ENCODE data around the gene GAS6. TPM values are rescaled to one million over a fixed set of nuclear protein-coding genes. Genes with fewer than 3 reads are reported as not detected.
"Not testable (repeated sequence)": the region's sequence is repeated elsewhere in the genome, so short reads cannot be mapped to it uniquely, and the experiment has no call there.

The GAS6 gene
- total RNA-seq, 2 donors from 2014 or later, result 206 to 254 TPM

DNA sequence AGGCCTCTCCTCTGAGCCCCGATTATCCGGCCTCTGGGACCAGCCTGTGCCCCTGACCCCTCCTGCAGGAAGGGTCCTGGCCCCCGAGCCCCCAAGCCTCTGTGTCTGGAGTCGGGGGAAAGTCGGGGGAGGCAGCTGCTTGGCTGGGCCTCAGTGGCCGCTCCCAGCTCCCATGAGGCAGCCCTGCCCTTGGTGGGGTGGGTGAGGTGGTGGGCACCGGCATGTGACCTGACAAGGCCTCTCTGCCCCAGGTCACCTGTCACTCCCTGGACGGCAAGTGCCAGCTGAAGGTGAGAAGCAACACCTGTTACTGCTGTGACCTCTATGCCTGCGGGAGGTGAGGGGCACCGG, 63.3 kb downstream of the GAS6 start:
- Histone ChIP-seq H3K4me1 (peaks cover 0 to 15% of the 10 kb centered on the region in 2 donors), H3K36me3 (no peaks in the 10 kb centered on the region), H3K27me3 (no peaks in the 10 kb centered on the region), H3K27ac (no peak overlapping the region), H3K4me3 (no peak overlapping the region), H3K9me3 (no peaks in the 10 kb centered on the region)
- no peak for DNase-seq (ENCODE audit: low spot score)
- TF ChIP-seq, protein P1, sequence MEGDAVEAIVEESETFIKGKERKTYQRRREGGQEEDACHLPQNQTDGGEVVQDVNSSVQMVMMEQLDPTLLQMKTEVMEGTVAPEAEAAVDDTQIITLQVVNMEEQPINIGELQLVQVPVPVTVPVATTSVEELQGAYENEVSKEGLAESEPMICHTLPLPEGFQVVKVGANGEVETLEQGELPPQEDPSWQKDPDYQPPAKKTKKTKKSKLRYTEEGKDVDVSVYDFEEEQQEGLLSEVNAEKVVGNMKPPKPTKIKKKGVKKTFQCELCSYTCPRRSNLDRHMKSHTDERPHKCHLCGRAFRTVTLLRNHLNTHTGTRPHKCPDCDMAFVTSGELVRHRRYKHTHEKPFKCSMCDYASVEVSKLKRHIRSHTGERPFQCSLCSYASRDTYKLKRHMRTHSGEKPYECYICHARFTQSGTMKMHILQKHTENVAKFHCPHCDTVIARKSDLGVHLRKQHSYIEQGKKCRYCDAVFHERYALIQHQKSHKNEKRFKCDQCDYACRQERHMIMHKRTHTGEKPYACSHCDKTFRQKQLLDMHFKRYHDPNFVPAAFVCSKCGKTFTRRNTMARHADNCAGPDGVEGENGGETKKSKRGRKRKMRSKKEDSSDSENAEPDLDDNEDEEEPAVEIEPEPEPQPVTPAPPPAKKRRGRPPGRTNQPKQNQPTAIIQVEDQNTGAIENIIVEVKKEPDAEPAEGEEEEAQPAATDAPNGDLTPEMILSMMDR (IDR thresholded peaks at IDR 0.05), result no peak

- Histone ChIP-seq H3K4me1 (peaks cover 0 to 15% of the 10 kb centered on the region in 2 donors), H3K27ac (no peak overlapping the region), H3K27me3 (no peaks in the 10 kb centered on the region), H3K4me3 (no peak overlapping the region), H3K36me3 (no peaks in the 10 kb centered on the region), H3K9me3 (no peaks in the 10 kb centered on the region)
- TF ChIP-seq, protein P1 (IDR thresholded peaks at IDR 0.05), result no peak
- DNase-seq (ENCODE audit: low spot score), result no peak
Observed at GRCh38 chr13:113798200-113798811, 65.6 kb downstream of the GAS6 start.

DNA sequence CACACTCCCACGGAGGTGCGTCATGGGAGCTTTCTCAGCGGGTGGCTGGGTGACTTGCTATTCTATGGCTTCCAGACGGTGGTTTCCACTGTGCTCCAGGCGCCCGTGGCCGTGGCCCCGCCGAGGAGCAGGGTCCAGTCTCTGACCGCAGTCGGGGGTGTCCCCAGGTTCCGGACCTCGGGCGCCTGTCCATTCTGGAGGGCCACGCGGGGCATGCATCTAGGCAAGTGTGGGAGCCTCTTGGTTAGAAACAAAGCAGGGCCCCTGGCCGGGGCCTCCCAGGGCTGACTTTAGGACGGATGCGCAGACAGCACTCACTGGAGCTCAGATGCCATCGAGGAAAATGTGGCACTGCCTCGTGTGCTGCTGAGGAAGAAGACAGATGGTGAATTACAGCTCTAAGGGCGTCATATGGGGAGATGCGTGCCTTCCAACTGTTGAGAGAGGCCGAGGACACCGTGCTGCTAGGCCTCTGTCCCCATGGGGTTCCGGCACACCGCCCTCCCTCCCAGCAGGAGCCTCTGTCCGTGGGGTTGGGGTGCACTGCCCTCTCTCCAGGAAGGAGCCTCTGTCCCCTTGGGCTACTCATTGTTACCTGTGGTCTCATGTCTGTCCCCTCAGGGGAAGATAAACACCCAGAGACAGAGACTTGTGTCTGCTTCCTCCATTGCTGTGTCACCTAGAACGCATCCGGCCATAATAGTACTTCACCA, 66.8 kb downstream of the GAS6 start:
- Histone ChIP-seq H3K27ac (no peak overlapping the region), H3K4me3 (no peak overlapping the region), H3K4me1 (peaks cover 0 to 5% of the 10 kb centered on the region in 2 donors), H3K27me3 (no peaks in the 10 kb centered on the region), H3K36me3 (no peaks in the 10 kb centered on the region), H3K9me3 (no peaks in the 10 kb centered on the region)
- DNase-seq (ENCODE audit: low spot score), result no peak
- TF ChIP-seq, protein P1 (IDR thresholded peaks at IDR 0.05), result no peak

DNA sequence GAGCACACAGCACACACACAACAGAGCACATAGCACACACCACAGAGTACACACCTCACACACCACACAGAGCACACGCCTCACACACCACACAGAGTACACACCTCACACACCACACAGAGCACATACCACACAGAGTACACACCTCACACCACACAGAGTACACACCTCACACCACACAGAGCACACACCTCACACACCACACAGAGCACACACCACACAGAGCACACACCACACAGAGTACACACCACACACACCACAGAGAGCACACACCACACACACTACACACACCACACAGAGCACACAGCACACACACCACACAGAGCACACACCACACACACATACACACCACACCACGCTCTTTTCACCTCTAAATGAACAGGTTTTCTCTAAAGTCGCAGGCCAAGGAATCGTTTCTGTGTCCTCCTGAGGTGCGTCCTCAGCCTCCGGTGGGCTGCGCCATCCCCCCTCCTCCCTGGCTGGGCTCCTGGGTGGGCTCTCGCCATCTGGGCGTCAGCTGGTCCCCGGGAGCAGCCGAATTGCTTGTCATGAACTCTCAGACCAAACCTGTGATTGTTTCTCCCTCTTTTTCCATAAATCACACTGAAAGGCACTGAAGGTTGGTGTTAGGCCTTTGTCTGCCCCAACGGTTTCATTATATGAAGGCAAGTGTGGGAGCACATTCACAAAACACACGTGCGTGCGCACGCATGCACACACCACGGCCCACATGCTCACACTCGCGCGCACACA, 67.5 kb downstream of the GAS6 start:
- no peaks in the 10 kb centered on the region for H3K36me3 ChIP-seq

GRCh38 chr13:113795362-113795761, 68.5 kb downstream of the GAS6 start:
- not testable (repeated sequence) for H3K4me1 ChIP-seq; H3K9me3 ChIP-seq; H3K4me3 ChIP-seq; H3K27me3 ChIP-seq; H3K36me3 ChIP-seq; DNase-seq (ENCODE audit: low spot score); H3K27ac ChIP-seq

More for the DNA sequence above, 67.5 kb downstream of the GAS6 start:
- no peak overlapping the region for H3K4me3 ChIP-seq
- no peak overlapping the region for H3K27ac ChIP-seq
- no peaks in the 10 kb centered on the region for H3K27me3 ChIP-seq
- TF ChIP-seq, protein P1 (IDR thresholded peaks at IDR 0.05), result no peak
- DNase-seq (ENCODE audit: low spot score), result no peak
- no peaks in the 10 kb centered on the region for H3K4me1 ChIP-seq
- H3K9me3 ChIP-seq, result no peaks in the 10 kb centered on the region

DNA sequence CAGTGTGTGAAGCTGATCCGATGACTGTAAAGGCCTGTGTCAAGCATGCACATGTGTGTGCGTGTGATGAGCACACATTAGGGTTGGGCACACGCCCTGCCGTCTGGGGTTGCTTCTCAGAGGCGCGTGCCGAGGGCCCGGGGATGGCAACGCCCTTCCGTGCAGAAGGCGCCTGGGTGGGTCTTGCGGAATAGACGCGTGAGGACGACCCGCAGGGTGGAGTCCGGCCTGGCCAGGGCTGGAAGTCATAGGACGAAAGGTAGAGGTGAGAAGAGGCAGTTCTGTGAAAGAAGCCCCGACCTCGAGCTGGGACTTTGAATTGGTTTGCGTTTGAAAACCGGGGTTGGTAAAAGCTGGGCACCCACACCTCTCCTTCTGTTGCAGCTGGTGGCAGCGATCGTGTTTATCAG, 69.1 kb downstream of the GAS6 start:
- Histone ChIP-seq H3K27me3 (no peaks in the 10 kb centered on the region), H3K4me3 (no peak overlapping the region), H3K27ac (no peak overlapping the region), H3K4me1 (no peaks in the 10 kb centered on the region), H3K9me3 (no peaks in the 10 kb centered on the region), H3K36me3 (no peaks in the 10 kb centered on the region)
- TF ChIP-seq, protein P1 (IDR thresholded peaks at IDR 0.05), result no peak
- DNase-seq (ENCODE audit: low spot score), result no peak

Measured in right atrium auricular region (tissue), 2 donors.